Mononuclear cell (primary cell): ENCODE measurements around the gene HNF4A. TPM values are rescaled to one million over a fixed set of nuclear protein-coding genes. Genes with fewer than 3 reads are reported as not detected.
"Not testable (repeated sequence)": the region's sequence is repeated elsewhere in the genome, so short reads cannot be mapped to it uniquely, and the experiment has no call there.

ENCODE experiments used
- H3K27me3 ChIP-seq: 2 replicates; pipeline ENCODE4 v1.6.0; 2011; ENCODE audit warnings: low read length, control low read depth; ENCODE audit not compliant: insufficient read depth
- H3K4me1 ChIP-seq: 2 replicates; pipeline ENCODE4 v1.5.1; 2011; ENCODE audit warnings: mild to moderate bottlenecking, low read length, control low read depth; ENCODE audit not compliant: insufficient read depth
- H3K4me3 ChIP-seq: 2 replicates; pipeline ENCODE4 v1.5.1; 2011; ENCODE audit warnings: mild to moderate bottlenecking, low read length, moderate library complexity
- H3K9me3 ChIP-seq: 2 replicates; pipeline ENCODE4 v1.5.1; 2011; ENCODE audit warnings: low read depth, mild to moderate bottlenecking, control low read depth, low read length
- total RNA-seq: library from RNA; depleted of rRNA; stranded (reverse); fragments of >200 nt; gene quantifications from one replicate; pipeline ENCODE4 v1.2.3, GENCODE V29; 2012

HNF4A gene
- total RNA-seq, 1 donor = not detected

DNA sequence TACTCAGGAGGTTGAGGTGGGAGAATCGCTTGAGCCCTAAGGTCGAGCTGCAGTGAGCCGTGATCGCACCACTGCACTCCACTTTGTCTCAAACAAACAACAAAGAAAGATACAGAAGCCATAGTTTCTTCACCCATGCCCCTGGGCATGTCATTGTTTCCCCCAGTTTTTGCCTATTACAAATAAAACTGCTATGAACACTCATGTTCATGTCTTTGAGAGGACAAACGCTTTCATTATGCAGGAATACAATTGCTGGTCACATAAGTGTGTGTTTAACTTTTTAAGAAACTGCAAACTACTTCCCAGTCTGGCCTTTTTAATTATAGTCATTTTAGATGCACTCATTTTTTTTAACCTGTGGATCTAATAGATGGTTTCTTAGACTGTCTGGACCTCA, 108.0 kb downstream of the HNF4A start:
- Histone ChIP-seq H3K4me3 (no peak overlapping the region), H3K9me3 (no peaks in the 10 kb centered on the region), H3K27me3 (no peaks in the 10 kb centered on the region), H3K4me1 (no peaks in the 10 kb centered on the region)

- Histone ChIP-seq H3K27me3 (no peaks in the 10 kb centered on the region), H3K9me3 (no peaks in the 10 kb centered on the region), H3K4me3 (no peak overlapping the region), H3K4me1 (no peaks in the 10 kb centered on the region)
These were observed 109.0 kb downstream of the HNF4A start for GRCh38 chr20:44464514-44464913.

DNA sequence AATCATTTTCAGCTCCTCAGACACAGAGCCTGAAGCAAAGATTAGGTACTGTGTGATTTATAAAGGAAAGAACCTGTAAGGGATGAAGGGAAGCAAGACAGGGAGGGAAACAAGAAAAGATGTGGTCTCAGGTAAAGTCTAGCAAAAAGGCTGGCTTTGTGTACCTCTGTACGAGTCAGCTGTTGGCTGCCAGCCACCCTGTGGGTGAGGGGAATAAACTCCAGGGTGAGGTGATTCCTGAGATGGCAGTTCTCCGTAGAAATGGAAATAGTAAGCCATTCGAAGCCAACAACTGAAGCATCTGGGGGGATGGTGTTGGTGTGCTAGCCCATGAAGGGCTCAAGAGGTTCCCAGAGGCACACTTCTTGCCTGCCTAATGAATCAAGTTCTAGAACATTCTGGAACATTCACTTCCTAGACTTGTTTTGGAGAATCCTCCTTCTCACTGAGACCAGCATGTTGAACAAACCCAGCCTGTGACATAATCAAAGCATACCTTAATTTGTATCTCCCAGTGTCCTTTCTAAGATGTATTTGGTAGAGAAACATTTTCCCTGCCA, 109.6 kb downstream of the HNF4A start:
- Histone ChIP-seq H3K4me3 (no peak overlapping the region), H3K9me3 (no peaks in the 10 kb centered on the region), H3K27me3 (no peaks in the 10 kb centered on the region), H3K4me1 (no peaks in the 10 kb centered on the region)

- Histone ChIP-seq H3K4me3 (no peak overlapping the region), H3K27me3 (no peaks in the 10 kb centered on the region), H3K9me3 (no peaks in the 10 kb centered on the region), H3K4me1 (no peaks in the 10 kb centered on the region)
These were observed 111.9 kb downstream of the HNF4A start for GRCh38 chr20:44467289-44467883.

GRCh38 chr20:44468044-44468782, 112.7 kb downstream of the HNF4A start:
- H3K9me3 ChIP-seq = no peaks in the 10 kb centered on the region
- H3K4me3 ChIP-seq = no peak overlapping the region
- H3K27me3 ChIP-seq = no peaks in the 10 kb centered on the region
- no peaks in the 10 kb centered on the region for H3K4me1 ChIP-seq

GRCh38 chr20:44470327-44470726, 114.8 kb downstream of the HNF4A start:
- Histone ChIP-seq H3K27me3 (no peaks in the 10 kb centered on the region), H3K4me3 (no peak overlapping the region), H3K9me3 (no peaks in the 10 kb centered on the region), H3K4me1 (peaks cover 4% of the 10 kb centered on the region)

DNA sequence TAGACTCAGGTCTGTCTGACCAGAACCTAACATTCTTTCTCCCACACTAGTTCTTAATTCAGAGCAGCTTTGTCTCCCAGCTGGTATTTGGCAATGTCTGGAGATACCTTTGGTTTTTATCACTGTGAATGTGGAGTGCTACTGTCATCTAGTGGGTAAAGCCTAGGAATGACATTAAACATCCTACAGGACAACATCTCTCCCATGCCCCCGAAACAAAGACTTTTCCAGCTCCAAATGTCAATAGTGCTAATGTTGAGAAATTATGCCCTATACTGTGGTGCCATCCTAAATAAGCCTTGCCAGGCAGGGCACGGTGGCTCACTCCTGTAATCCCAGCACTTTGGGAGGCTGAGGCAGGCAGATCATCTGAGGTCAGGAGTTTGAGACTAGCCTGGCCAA, 116.0 kb downstream of the HNF4A start:
- Histone ChIP-seq H3K9me3 (no peaks in the 10 kb centered on the region), H3K27me3 (no peaks in the 10 kb centered on the region), H3K4me3 (no peak overlapping the region), H3K4me1 (peaks cover 13% of the 10 kb centered on the region)

GRCh38 chr20:44472283-44472682, 116.8 kb downstream of the HNF4A start:
- H3K4me1 ChIP-seq = peaks cover 20% of the 10 kb centered on the region
- not testable (repeated sequence) for H3K4me3 ChIP-seq, H3K27me3 ChIP-seq, H3K9me3 ChIP-seq

DNA sequence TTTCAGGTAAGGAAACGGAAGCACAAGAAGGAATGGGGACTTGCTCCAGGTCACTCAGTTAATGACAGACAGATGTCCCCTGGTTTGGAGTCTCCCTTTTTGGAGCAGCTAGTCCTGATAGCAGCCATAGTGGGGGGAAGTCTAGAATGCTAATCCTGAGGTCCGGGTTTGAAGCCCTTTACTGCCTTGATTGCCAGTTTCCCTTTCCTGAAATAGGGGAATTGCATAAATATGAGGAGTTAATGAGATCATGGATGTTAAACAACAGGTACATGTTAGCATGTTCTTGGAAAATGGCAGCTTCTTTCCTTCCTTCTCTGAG, 119.8 kb downstream of the HNF4A start:
- Histone ChIP-seq H3K27me3 (no peaks in the 10 kb centered on the region), H3K4me1 (peaks cover 22% of the 10 kb centered on the region), H3K9me3 (no peaks in the 10 kb centered on the region), H3K4me3 (peak overlapping the region; percentile 71)

DNA sequence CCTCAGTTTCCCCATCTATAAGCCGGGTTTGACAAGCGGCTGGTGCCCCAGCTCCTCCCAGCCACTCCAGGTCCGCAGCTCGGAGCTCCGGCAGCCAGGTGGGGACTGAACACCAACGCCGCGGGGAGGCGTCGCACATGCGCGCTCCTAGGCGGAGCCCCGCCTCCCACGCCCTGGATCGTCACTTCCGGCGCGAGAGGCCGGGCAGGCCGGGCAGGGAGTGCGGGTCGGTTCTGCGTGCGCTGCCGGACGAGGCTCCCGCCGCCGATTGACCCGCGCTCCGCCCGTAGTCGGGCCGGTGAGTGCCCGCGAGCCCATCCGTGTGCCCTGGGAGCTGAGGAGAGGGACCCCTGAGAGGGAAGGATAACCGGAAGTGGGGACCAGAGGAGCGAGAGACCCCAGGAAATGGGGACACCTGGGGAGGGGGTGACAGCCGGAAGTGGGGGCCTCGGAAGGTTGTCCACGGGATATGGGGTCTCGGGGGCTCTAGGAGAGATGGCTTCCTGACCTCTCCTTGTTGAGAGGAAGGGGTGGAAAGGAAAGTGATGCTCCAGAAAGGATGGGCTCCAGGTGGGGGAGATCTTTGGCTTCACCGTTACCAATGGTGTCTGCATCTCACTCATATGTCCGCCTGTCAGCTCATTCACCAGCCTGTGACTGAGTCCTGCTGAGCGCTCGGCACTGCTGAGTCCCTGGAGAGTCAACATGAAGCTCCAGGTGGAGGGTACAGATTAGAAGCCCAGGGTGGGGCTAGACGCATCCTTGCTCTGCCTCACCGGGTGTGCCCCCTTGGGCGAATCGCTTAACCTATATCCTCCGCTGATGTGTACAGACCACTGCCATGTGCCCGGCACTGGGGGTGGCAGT, 120.4 kb downstream of the HNF4A start, which contains the start of gene TTPAL:
TSS of gene TTPAL (plus strand) at position 181 of the 867 bp plus-strand sequence. CDS start 4,126 bp downstream, outside the sequence.
- H3K4me3 ChIP-seq = peak within 1 kb of the TSS; percentile 71
- no peaks in the 10 kb centered on the region for H3K27me3 ChIP-seq
- peaks cover 22% of the 10 kb centered on the region for H3K4me1 ChIP-seq
- no peaks in the 10 kb centered on the region for H3K9me3 ChIP-seq

DNA sequence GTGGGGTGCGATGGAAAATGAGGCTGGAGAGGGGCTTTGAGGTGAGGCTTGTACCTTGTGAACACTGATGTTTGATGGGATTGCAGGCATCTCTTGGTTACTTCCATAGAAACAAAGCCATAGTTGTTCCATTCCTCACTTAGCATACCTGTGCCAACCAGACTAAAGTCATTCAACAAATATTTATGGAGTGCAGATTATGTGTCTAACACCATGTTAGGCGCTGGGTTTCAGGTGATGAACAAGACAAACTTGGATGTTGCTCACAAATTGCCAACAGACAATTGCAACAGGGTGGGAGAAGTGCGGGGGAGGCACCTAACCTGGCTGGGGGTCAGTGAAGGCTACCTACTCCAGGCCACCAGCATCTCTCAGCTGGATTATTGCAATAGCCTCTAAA, 121.7 kb downstream of the HNF4A start:
- Histone ChIP-seq H3K4me3 (no peak overlapping the region), H3K27me3 (no peaks in the 10 kb centered on the region), H3K9me3 (no peaks in the 10 kb centered on the region), H3K4me1 (peaks cover 22% of the 10 kb centered on the region)

- Histone ChIP-seq H3K27me3 (no peaks in the 10 kb centered on the region), H3K4me3 (no peak overlapping the region), H3K4me1 (peaks cover 22% of the 10 kb centered on the region), H3K9me3 (no peaks in the 10 kb centered on the region)
These were observed 122.7 kb downstream of the HNF4A start for GRCh38 chr20:44478206-44478605.

- H3K9me3 ChIP-seq = no peaks in the 10 kb centered on the region
- no peak overlapping the region for H3K4me3 ChIP-seq
- H3K27me3 ChIP-seq = no peaks in the 10 kb centered on the region
- peaks cover 22% of the 10 kb centered on the region for H3K4me1 ChIP-seq
These were observed 124.1 kb downstream of the HNF4A start for GRCh38 chr20:44479643-44480042.

DNA sequence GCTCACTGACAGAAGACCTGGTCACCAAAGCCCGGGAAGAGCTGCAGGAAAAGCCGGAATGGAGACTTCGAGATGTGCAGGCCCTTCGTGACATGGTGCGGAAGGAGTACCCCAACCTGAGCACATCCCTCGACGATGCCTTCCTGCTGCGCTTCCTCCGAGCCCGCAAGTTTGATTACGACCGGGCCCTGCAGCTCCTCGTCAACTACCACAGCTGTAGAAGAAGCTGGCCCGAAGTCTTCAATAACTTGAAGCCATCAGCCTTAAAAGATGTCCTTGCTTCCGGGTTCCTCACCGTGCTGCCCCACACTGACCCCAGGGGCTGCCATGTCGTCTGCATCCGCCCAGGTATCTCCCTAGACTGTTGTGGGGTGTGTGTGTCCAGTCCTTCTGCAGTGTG, 124.6 kb downstream of the HNF4A start:
- H3K27me3 ChIP-seq = no peaks in the 10 kb centered on the region
- no peak overlapping the region for H3K4me3 ChIP-seq
- H3K4me1 ChIP-seq = peaks cover 20% of the 10 kb centered on the region
- H3K9me3 ChIP-seq = no peaks in the 10 kb centered on the region
